ENCODE measurements around the gene APH1B.

Gene APH1B

GRCh38 chr15:63258658-63259057, 18.7 kb upstream of the APH1B start:
- H3K4me3 ChIP-seq (ENCODE audit: control insufficient read depth, low read depth, low read length) = no peak overlapping the region
- DNase-seq (ENCODE audit: low read depth) = no peak
- no peak for TF ChIP-seq CTCF (IDR thresholded peaks at IDR 0.05; ENCODE audit: control insufficient read depth, insufficient read depth, low read depth, low read length, missing control alignments)

GRCh38 chr15:63260791-63261190, 16.6 kb upstream of the APH1B start:
- no peak for TF ChIP-seq CTCF (IDR thresholded peaks at IDR 0.05; ENCODE audit: control insufficient read depth, insufficient read depth, low read depth, low read length, missing control alignments)
- DNase-seq (ENCODE audit: low read depth) = no peak
- no peak overlapping the region for H3K4me3 ChIP-seq (ENCODE audit: control insufficient read depth, low read depth, low read length)

- H3K4me3 ChIP-seq (ENCODE audit: control insufficient read depth, low read depth, low read length) = no peak overlapping the region
- TF ChIP-seq CTCF (IDR thresholded peaks at IDR 0.05; ENCODE audit: control insufficient read depth, insufficient read depth, low read depth, low read length, missing control alignments) = no peak
- DNase-seq (ENCODE audit: low read depth) = no peak
Measured at GRCh38 chr15:63261311-63261710, 16.1 kb upstream of the APH1B start.

- no peak for DNase-seq (ENCODE audit: low read depth)
- no peak for TF ChIP-seq CTCF (IDR thresholded peaks at IDR 0.05; ENCODE audit: control insufficient read depth, insufficient read depth, low read depth, low read length, missing control alignments)
Measured at GRCh38 chr15:63263519-63263918, 13.9 kb upstream of the APH1B start.

GRCh38 chr15:63264688-63265293, 12.6 kb upstream of the APH1B start:
- TF ChIP-seq CTCF (IDR thresholded peaks at IDR 0.05; ENCODE audit: control insufficient read depth, insufficient read depth, low read depth, low read length, missing control alignments) = no peak
- H3K4me3 ChIP-seq (ENCODE audit: control insufficient read depth, low read depth, low read length) = no peak overlapping the region
- DNase-seq (ENCODE audit: low read depth) = no peak

More at GRCh38 chr15:63263519-63263918, 13.9 kb upstream of the APH1B start:
- no peak overlapping the region for H3K4me3 ChIP-seq (ENCODE audit: control insufficient read depth, low read depth, low read length)

GRCh38 chr15:63274427-63274826, 3.0 kb upstream of the APH1B start:
- H3K4me3 ChIP-seq (ENCODE audit: control insufficient read depth, low read depth, low read length) = no peak overlapping the region
- no peak for TF ChIP-seq CTCF (IDR thresholded peaks at IDR 0.05; ENCODE audit: control insufficient read depth, insufficient read depth, low read depth, low read length, missing control alignments)
- DNase-seq (ENCODE audit: low read depth) = no peak

Data from AG09309 (cell line).